ENCODE measurements around the gene SSU72.

The SSU72 gene

GRCh38 chr1:1547476-1547875 is 27.2 kb downstream of the SSU72 start:
- DNase-seq (ENCODE audit: low read depth, low spot score), result no peak

GRCh38 chr1:1547011-1547410 is 27.7 kb downstream of the SSU72 start:
- DNase-seq (ENCODE audit: low read depth, low spot score), result no peak
- no peak overlapping the region for H3K4me3 ChIP-seq (ENCODE audit: low read length)

More at GRCh38 chr1:1547476-1547875, 27.2 kb downstream of the SSU72 start:
- H3K4me3 ChIP-seq (ENCODE audit: low read length), result no peak overlapping the region

- H3K4me3 ChIP-seq (ENCODE audit: low read length), result no peak overlapping the region
- DNase-seq (ENCODE audit: low read depth, low spot score), result no peak
Measured at GRCh38 chr1:1545946-1546737, 28.5 kb downstream of the SSU72 start.

GRCh38 chr1:1544544-1544943 is 30.1 kb downstream of the SSU72 start:
- no peak overlapping the region for H3K4me3 ChIP-seq (ENCODE audit: low read length)
- DNase-seq (ENCODE audit: low read depth, low spot score), result no peak

- no peak overlapping the region for H3K4me3 ChIP-seq (ENCODE audit: low read length)
- DNase-seq (ENCODE audit: low read depth, low spot score), result no peak
Measured at GRCh38 chr1:1543706-1544099, 31.0 kb downstream of the SSU72 start.

GRCh38 chr1:1542766-1543705 is 31.6 kb downstream of the SSU72 start:
- no peak for DNase-seq (ENCODE audit: low read depth, low spot score)
- no peak overlapping the region for H3K4me3 ChIP-seq (ENCODE audit: low read length)

- DNase-seq (ENCODE audit: low read depth, low spot score), result no peak
- H3K4me3 ChIP-seq (ENCODE audit: low read length), result no peak overlapping the region
Measured at GRCh38 chr1:1541956-1542765, 32.5 kb downstream of the SSU72 start.

GRCh38 chr1:1540818-1541628 is 33.6 kb downstream of the SSU72 start:
- H3K4me3 ChIP-seq (ENCODE audit: low read length), result no peak overlapping the region

GRCh38 chr1:1540090-1540817 is 34.4 kb downstream of the SSU72 start, which contains the start of gene TMEM240:
Gene TMEM240, minus strand, starts transcription at chr1:1540624. Its CDS starts 278 bp downstream, at chr1:1540346.
- no peak within 1 kb of the TSS for H3K4me3 ChIP-seq (ENCODE audit: low read length)
- no peak for DNase-seq (ENCODE audit: low read depth, low spot score)

More at GRCh38 chr1:1540818-1541628, 33.6 kb downstream of the SSU72 start:
- DNase-seq (ENCODE audit: low read depth, low spot score), result no peak

- DNase-seq (ENCODE audit: low read depth, low spot score), result no peak
- H3K4me3 ChIP-seq (ENCODE audit: low read length), result no peak overlapping the region
Measured at GRCh38 chr1:1539310-1540089, 35.2 kb downstream of the SSU72 start.

GRCh38 chr1:1538989-1539309 is 35.7 kb downstream of the SSU72 start:
- H3K4me3 ChIP-seq (ENCODE audit: low read length), result no peak overlapping the region

GRCh38 chr1:1538334-1538733 is 36.3 kb downstream of the SSU72 start:
- no peak overlapping the region for H3K4me3 ChIP-seq (ENCODE audit: low read length)
- no peak for DNase-seq (ENCODE audit: low read depth, low spot score)

More at GRCh38 chr1:1538989-1539309, 35.7 kb downstream of the SSU72 start:
- no peak for DNase-seq (ENCODE audit: low read depth, low spot score)

GRCh38 chr1:1537626-1538250 is 36.9 kb downstream of the SSU72 start:
- H3K4me3 ChIP-seq (ENCODE audit: low read length), result no peak overlapping the region
- no peak for DNase-seq (ENCODE audit: low read depth, low spot score)

GRCh38 chr1:1536938-1537546 is 37.6 kb downstream of the SSU72 start:
- DNase-seq (ENCODE audit: low read depth, low spot score), result no peak
- H3K4me3 ChIP-seq (ENCODE audit: low read length), result no peak overlapping the region

- no peak overlapping the region for H3K4me3 ChIP-seq (ENCODE audit: low read length)
- DNase-seq (ENCODE audit: low read depth, low spot score), result no peak
Measured at GRCh38 chr1:1536019-1536937, 38.4 kb downstream of the SSU72 start.

Data from Jurkat, Clone E6-1 (cell line).